KOPT-K1 (cell line): Measurements from ENCODE around the gene DUSP2.

Experiments
- H3K27ac ChIP-seq: fragments of 200-600 bp; sonication (generic); 2 replicates; pipeline ENCODE4 v1.5.1; 2016; ENCODE audit warnings: antibody characterized with exemption, mild to moderate bottlenecking, low read depth, low read length; ENCODE audit not compliant: poor library complexity, severe bottlenecking
- H3K36me3 ChIP-seq: fragments of 200-600 bp; sonication (generic); 2 replicates; pipeline ENCODE4 v1.5.1; 2017; ENCODE audit warnings: antibody characterized with exemption, mild to moderate bottlenecking, low read length, moderate library complexity; ENCODE audit not compliant: insufficient read depth
- H3K9me3 ChIP-seq: fragments of 200-600 bp; sonication (generic); 2 replicates; pipeline ENCODE4 v1.5.1; 2017; ENCODE audit warnings: antibody characterized with exemption, low read length, mild to moderate bottlenecking; ENCODE audit not compliant: insufficient read depth, poor library complexity, severe bottlenecking

The DUSP2 gene

GRCh38 chr2:96131813-96132745, 13.2 kb downstream of the DUSP2 start:
- Histone ChIP-seq H3K9me3 (no peaks in the 10 kb centered on the region), H3K27ac (no peak overlapping the region), H3K36me3 (no peaks in the 10 kb centered on the region)

GRCh38 chr2:96131152-96131812, 14.0 kb downstream of the DUSP2 start:
- H3K36me3 ChIP-seq = no peaks in the 10 kb centered on the region

GRCh38 chr2:96130483-96130882, 14.8 kb downstream of the DUSP2 start:
- H3K36me3 ChIP-seq = no peaks in the 10 kb centered on the region
- H3K9me3 ChIP-seq = no peaks in the 10 kb centered on the region
- H3K27ac ChIP-seq = no peak overlapping the region

More at GRCh38 chr2:96131152-96131812, 14.0 kb downstream of the DUSP2 start:
- no peak overlapping the region for H3K27ac ChIP-seq
- H3K9me3 ChIP-seq = no peaks in the 10 kb centered on the region

- Histone ChIP-seq H3K27ac (no peak overlapping the region), H3K9me3 (no peaks in the 10 kb centered on the region), H3K36me3 (no peaks in the 10 kb centered on the region)
These were observed 15.6 kb downstream of the DUSP2 start for GRCh38 chr2:96129528-96130120.

- Histone ChIP-seq H3K9me3 (no peaks in the 10 kb centered on the region), H3K27ac (no peak overlapping the region)
These were observed 16.8 kb downstream of the DUSP2 start for GRCh38 chr2:96128456-96128855.

GRCh38 chr2:96124406-96125265, 20.6 kb downstream of the DUSP2 start:
- no peaks in the 10 kb centered on the region for H3K9me3 ChIP-seq
- no peak overlapping the region for H3K27ac ChIP-seq
- H3K36me3 ChIP-seq = no peaks in the 10 kb centered on the region

More at GRCh38 chr2:96128456-96128855, 16.8 kb downstream of the DUSP2 start:
- H3K36me3 ChIP-seq = no peaks in the 10 kb centered on the region

GRCh38 chr2:96123936-96124335, 21.3 kb downstream of the DUSP2 start:
- Histone ChIP-seq H3K9me3 (no peaks in the 10 kb centered on the region), H3K27ac (no peak overlapping the region), H3K36me3 (no peaks in the 10 kb centered on the region)

GRCh38 chr2:96123290-96123689, 21.9 kb downstream of the DUSP2 start:
- H3K27ac ChIP-seq = no peak overlapping the region
- H3K36me3 ChIP-seq = no peaks in the 10 kb centered on the region
- no peaks in the 10 kb centered on the region for H3K9me3 ChIP-seq

GRCh38 chr2:96122391-96122790, 22.8 kb downstream of the DUSP2 start:
- H3K36me3 ChIP-seq = no peaks in the 10 kb centered on the region
- H3K9me3 ChIP-seq = no peaks in the 10 kb centered on the region
- H3K27ac ChIP-seq = no peak overlapping the region

- H3K36me3 ChIP-seq = no peaks in the 10 kb centered on the region
- no peaks in the 10 kb centered on the region for H3K9me3 ChIP-seq
- no peak overlapping the region for H3K27ac ChIP-seq
These were observed 23.8 kb downstream of the DUSP2 start for GRCh38 chr2:96121414-96121813.

GRCh38 chr2:96120991-96121390, 24.2 kb downstream of the DUSP2 start:
- Histone ChIP-seq H3K9me3 (no peaks in the 10 kb centered on the region), H3K36me3 (no peaks in the 10 kb centered on the region), H3K27ac (no peak overlapping the region)

- Histone ChIP-seq H3K27ac (no peak overlapping the region), H3K9me3 (no peaks in the 10 kb centered on the region), H3K36me3 (no peaks in the 10 kb centered on the region)
These were observed 25.0 kb downstream of the DUSP2 start for GRCh38 chr2:96120091-96120720.

GRCh38 chr2:96119389-96119751, 25.9 kb downstream of the DUSP2 start:
- no peaks in the 10 kb centered on the region for H3K9me3 ChIP-seq
- no peak overlapping the region for H3K27ac ChIP-seq
- H3K36me3 ChIP-seq = no peaks in the 10 kb centered on the region

- no peak overlapping the region for H3K27ac ChIP-seq
- no peaks in the 10 kb centered on the region for H3K36me3 ChIP-seq
- no peaks in the 10 kb centered on the region for H3K9me3 ChIP-seq
These were observed 26.4 kb downstream of the DUSP2 start for GRCh38 chr2:96118698-96119388.
